T-helper 2 cell treated with Interferon-gamma antibody and Interleukin-4, amounts not matched to agents 100 ng/mL and 5 ng/mL, for 36 hours (primary cell): ENCODE results near the gene ZNF318. TPM values are rescaled to one million over a fixed set of nuclear protein-coding genes. Genes with fewer than 3 reads are reported as not detected.

ENCODE experiments used
- total RNA-seq: library from RNA; stranded (reverse); gene quantifications from 2 replicates; pipeline ENCODE4 v1.2.3, GENCODE V29; 2022

Gene ZNF318
- total RNA-seq, 1 donor from 2014 or later, result 12.1 TPM

Other genes with a start within 250 kb of the ZNF318 start
- 46.5 and 46.8 TPM in 2 replicates for gene SRF, start 198.4 kb downstream of the ZNF318 start, total RNA-seq
- 42.9 and 45.5 TPM in 2 replicates for gene CUL9, start 187.5 kb downstream of the ZNF318 start, total RNA-seq
- gene DNPH1, start 140.2 kb downstream of the ZNF318 start, total RNA-seq, result 43.9 and 45.7 TPM in 2 replicates
- gene TTBK1, start 126.2 kb downstream of the ZNF318 start, total RNA-seq, result 0.18 and 0.20 TPM in 2 replicates
- not detected in 2 replicates for gene SLC22A7, start 71.4 kb downstream of the ZNF318 start, total RNA-seq
- 0.23 and 0.34 TPM in 2 replicates for gene CRIP3, start 60.8 kb downstream of the ZNF318 start, total RNA-seq
- gene ABCC10, start 57.9 kb upstream of the ZNF318 start, total RNA-seq, result 51.6 and 52.1 TPM in 2 replicates
- 0.20 and 0.45 TPM in 2 replicates for gene DLK2, start 85.9 kb upstream of the ZNF318 start, total RNA-seq
- gene TJAP1, start 107.9 kb upstream of the ZNF318 start, total RNA-seq, result 31.3 and 36.2 TPM in 2 replicates
- gene LRRC73, start 140.7 kb upstream of the ZNF318 start, total RNA-seq, result 0.16 and 0.32 TPM in 2 replicates
- 59.9 and 65.0 TPM in 2 replicates for gene YIPF3, start 147.3 kb upstream of the ZNF318 start, total RNA-seq
- 42.2 and 43.6 TPM in 2 replicates for gene POLR1C, start 147.4 kb upstream of the ZNF318 start, total RNA-seq
- gene XPO5, start 206.4 kb upstream of the ZNF318 start, total RNA-seq, result 77.8 and 93.5 TPM in 2 replicates
- gene POLH, start 206.5 kb upstream of the ZNF318 start, total RNA-seq, result 58.5 and 65.2 TPM in 2 replicates